ENCODE results near the gene SSX2IP. TPM values are rescaled to one million over a fixed set of nuclear protein-coding genes. Genes with fewer than 3 reads are reported as not detected.

SSX2IP gene
- total and polyA plus RNA-seq, 9 donors, result 14.4 to 19.3 (median 16.5) TPM

- peak; percentile 95 for DNase-seq
- Histone ChIP-seq H3K4me1 (ENCODE audit: control insufficient read depth, insufficient read depth, low read length) (peaks cover 8% of the 10 kb centered on the region), H3K27me3 (ENCODE audit: control insufficient read depth, insufficient read depth, low read length) (no peaks in the 10 kb centered on the region), H3K36me3 (ENCODE audit: control insufficient read depth, insufficient read depth, low read length) (no peaks in the 10 kb centered on the region), H3K4me3 (ENCODE audit: low read length) (no peak overlapping the region), H3K9me3 (replicated peaks; ENCODE audit: control insufficient read depth, low read depth, low read length) (no peaks in the 10 kb centered on the region), H3K27ac (ENCODE audit: low read length) (peak overlapping the region; percentile 83)
- WGBS (ENCODE audit: insufficient coverage), result no CpG with 5 or more reads among the region's 2 CpGs
Measured at GRCh38 chr1:84698151-84699110, 8.2 kb upstream of the SSX2IP start.

GRCh38 chr1:84693785-84694184 lies 3.5 kb upstream of the SSX2IP start:
- Histone ChIP-seq H3K27ac (ENCODE audit: low read length) (no peak overlapping the region), H3K9me3 (replicated peaks; ENCODE audit: control insufficient read depth, low read depth, low read length) (no peaks in the 10 kb centered on the region), H3K36me3 (ENCODE audit: control insufficient read depth, insufficient read depth, low read length) (no peaks in the 10 kb centered on the region), H3K27me3 (ENCODE audit: control insufficient read depth, insufficient read depth, low read length) (no peaks in the 10 kb centered on the region), H3K4me3 (ENCODE audit: low read length) (no peak overlapping the region), H3K4me1 (ENCODE audit: control insufficient read depth, insufficient read depth, low read length) (peaks cover 12% of the 10 kb centered on the region)
- no CpG with 5 or more reads among the region's 1 CpG for WGBS (ENCODE audit: insufficient coverage)
- DNase-seq, result no peak

GRCh38 chr1:84693005-84693404 lies 2.7 kb upstream of the SSX2IP start:
- no peak overlapping the region for H3K4me3 ChIP-seq (ENCODE audit: low read length)
- peaks cover 8% of the 10 kb centered on the region for H3K4me1 ChIP-seq (ENCODE audit: control insufficient read depth, insufficient read depth, low read length)
- no CpG with 5 or more reads among the region's 2 CpGs for WGBS (ENCODE audit: insufficient coverage)
- H3K36me3 ChIP-seq (ENCODE audit: control insufficient read depth, insufficient read depth, low read length), result no peaks in the 10 kb centered on the region
- H3K9me3 ChIP-seq (replicated peaks; ENCODE audit: control insufficient read depth, low read depth, low read length), result no peaks in the 10 kb centered on the region
- no peaks in the 10 kb centered on the region for H3K27me3 ChIP-seq (ENCODE audit: control insufficient read depth, insufficient read depth, low read length)
- H3K27ac ChIP-seq (ENCODE audit: low read length), result no peak overlapping the region
- no peak for DNase-seq

- Histone ChIP-seq H3K4me3 (ENCODE audit: low read length) (no peak overlapping the region), H3K9me3 (replicated peaks; ENCODE audit: control insufficient read depth, low read depth, low read length) (no peaks in the 10 kb centered on the region), H3K27ac (ENCODE audit: low read length) (no peak overlapping the region), H3K36me3 (ENCODE audit: control insufficient read depth, insufficient read depth, low read length) (no peaks in the 10 kb centered on the region), H3K4me1 (ENCODE audit: control insufficient read depth, insufficient read depth, low read length) (peaks cover 9% of the 10 kb centered on the region), H3K27me3 (ENCODE audit: control insufficient read depth, insufficient read depth, low read length) (no peaks in the 10 kb centered on the region)
- no CpG with 5 or more reads among the region's 6 CpGs for WGBS (ENCODE audit: insufficient coverage)
- no peak for DNase-seq
Measured at GRCh38 chr1:84692391-84692790, 2.1 kb upstream of the SSX2IP start.

GRCh38 chr1:84691122-84691783 lies 992 bp upstream of the SSX2IP start:
- peaks cover 9% of the 10 kb centered on the region for H3K4me1 ChIP-seq (ENCODE audit: control insufficient read depth, insufficient read depth, low read length)
- 37% methylated on average over 7 of the region's 13 CpGs for WGBS (ENCODE audit: insufficient coverage)
- H3K27ac ChIP-seq (ENCODE audit: low read length), result peak overlapping the region; percentile 88
- H3K36me3 ChIP-seq (ENCODE audit: control insufficient read depth, insufficient read depth, low read length), result no peaks in the 10 kb centered on the region
- H3K9me3 ChIP-seq (replicated peaks; ENCODE audit: control insufficient read depth, low read depth, low read length), result no peaks in the 10 kb centered on the region
- peak overlapping the region; percentile 83 for H3K4me3 ChIP-seq (ENCODE audit: low read length)
- peak; percentile 17 for DNase-seq
- H3K27me3 ChIP-seq (ENCODE audit: control insufficient read depth, insufficient read depth, low read length), result no peaks in the 10 kb centered on the region

- Histone ChIP-seq H3K9me3 (replicated peaks; ENCODE audit: control insufficient read depth, low read depth, low read length) (no peaks in the 10 kb centered on the region), H3K36me3 (ENCODE audit: control insufficient read depth, insufficient read depth, low read length) (no peaks in the 10 kb centered on the region), H3K4me3 (ENCODE audit: low read length) (peak overlapping the region; percentile 55), H3K27me3 (ENCODE audit: control insufficient read depth, insufficient read depth, low read length) (no peaks in the 10 kb centered on the region), H3K4me1 (ENCODE audit: control insufficient read depth, insufficient read depth, low read length) (peaks cover 9% of the 10 kb centered on the region), H3K27ac (ENCODE audit: low read length) (peak overlapping the region; percentile 77)
- DNase-seq, result peak; percentile 72
- under 1% methylated on average over 64 of the region's 67 CpGs for WGBS (ENCODE audit: insufficient coverage)
Measured at GRCh38 chr1:84689514-84690396, 506 bp downstream of the SSX2IP start.

GRCh38 chr1:84688463-84689061 lies 1.7 kb downstream of the SSX2IP start:
- Histone ChIP-seq H3K9me3 (replicated peaks; ENCODE audit: control insufficient read depth, low read depth, low read length) (no peaks in the 10 kb centered on the region), H3K27ac (ENCODE audit: low read length) (no peak overlapping the region), H3K4me1 (ENCODE audit: control insufficient read depth, insufficient read depth, low read length) (peaks cover 9% of the 10 kb centered on the region), H3K27me3 (ENCODE audit: control insufficient read depth, insufficient read depth, low read length) (no peaks in the 10 kb centered on the region), H3K36me3 (ENCODE audit: control insufficient read depth, insufficient read depth, low read length) (no peaks in the 10 kb centered on the region), H3K4me3 (ENCODE audit: low read length) (no peak overlapping the region)
- DNase-seq, result no peak
- WGBS (ENCODE audit: insufficient coverage), result no CpG with 5 or more reads among the region's 8 CpGs

- Histone ChIP-seq H3K36me3 (ENCODE audit: control insufficient read depth, insufficient read depth, low read length) (no peaks in the 10 kb centered on the region), H3K27me3 (ENCODE audit: control insufficient read depth, insufficient read depth, low read length) (no peaks in the 10 kb centered on the region), H3K27ac (ENCODE audit: low read length) (no peak overlapping the region), H3K9me3 (replicated peaks; ENCODE audit: control insufficient read depth, low read depth, low read length) (no peaks in the 10 kb centered on the region), H3K4me1 (ENCODE audit: control insufficient read depth, insufficient read depth, low read length) (peaks cover 9% of the 10 kb centered on the region), H3K4me3 (ENCODE audit: low read length) (no peak overlapping the region)
- WGBS (ENCODE audit: insufficient coverage), result 40% methylated on average over 1 of the region's 5 CpGs
- DNase-seq, result no peak
Measured at GRCh38 chr1:84687714-84688462, 2.4 kb downstream of the SSX2IP start.

GRCh38 chr1:84686223-84686622 lies 4.0 kb downstream of the SSX2IP start:
- Histone ChIP-seq H3K27ac (ENCODE audit: low read length) (no peak overlapping the region), H3K4me1 (ENCODE audit: control insufficient read depth, insufficient read depth, low read length) (peaks cover 7% of the 10 kb centered on the region), H3K9me3 (replicated peaks; ENCODE audit: control insufficient read depth, low read depth, low read length) (no peaks in the 10 kb centered on the region), H3K4me3 (ENCODE audit: low read length) (no peak overlapping the region), H3K27me3 (ENCODE audit: control insufficient read depth, insufficient read depth, low read length) (no peaks in the 10 kb centered on the region), H3K36me3 (ENCODE audit: control insufficient read depth, insufficient read depth, low read length) (no peaks in the 10 kb centered on the region)
- DNase-seq, result no peak
- no CpG with 5 or more reads among the region's 1 CpG for WGBS (ENCODE audit: insufficient coverage)
